GM20000 (cell line): Measurements from ENCODE around the gene ZNF322.

Experiments used
- DNase-seq: peaks from one replicate; pipeline ENCODE4 v3.0.0; 2012; ENCODE audit warnings: low spot score
- CTCF ChIP-seq: IDR thresholded peaks from 2 replicates; pipeline ENCODE4 v1.5.1; 2012; ENCODE audit warnings: mild to moderate bottlenecking, control low read depth; ENCODE audit errors: extremely low read depth, missing control alignments

Gene ZNF322

GRCh38 chr6:26623339-26623859, 36.1 kb downstream of the ZNF322 start:
- TF ChIP-seq CTCF = no peak
- no peak for DNase-seq

- TF ChIP-seq CTCF = no peak
- DNase-seq = no peak
Observed at GRCh38 chr6:26613689-26614683, 45.6 kb downstream of the ZNF322 start.

DNA sequence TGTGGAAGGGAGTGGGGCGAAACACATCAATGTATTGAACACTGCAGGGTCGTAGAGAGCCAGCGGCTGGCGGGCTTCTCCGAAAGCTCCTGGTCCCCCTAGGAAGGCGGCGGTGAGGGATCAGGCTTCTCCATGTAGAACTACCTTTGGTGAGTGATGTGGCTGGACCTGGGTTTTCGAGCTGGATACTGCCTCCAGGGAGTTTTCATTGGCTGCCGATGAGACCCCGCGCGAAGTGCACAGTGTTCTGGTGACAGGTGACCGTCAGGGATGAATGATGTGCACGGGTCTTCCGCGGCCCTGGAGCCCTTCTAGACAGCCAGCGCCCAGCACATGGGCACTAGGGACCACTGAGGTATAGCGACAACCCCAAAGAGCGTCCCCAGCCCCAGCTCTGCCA, 46.3 kb downstream of the ZNF322 start:
- no peak for TF ChIP-seq CTCF
- DNase-seq = no peak

DNA sequence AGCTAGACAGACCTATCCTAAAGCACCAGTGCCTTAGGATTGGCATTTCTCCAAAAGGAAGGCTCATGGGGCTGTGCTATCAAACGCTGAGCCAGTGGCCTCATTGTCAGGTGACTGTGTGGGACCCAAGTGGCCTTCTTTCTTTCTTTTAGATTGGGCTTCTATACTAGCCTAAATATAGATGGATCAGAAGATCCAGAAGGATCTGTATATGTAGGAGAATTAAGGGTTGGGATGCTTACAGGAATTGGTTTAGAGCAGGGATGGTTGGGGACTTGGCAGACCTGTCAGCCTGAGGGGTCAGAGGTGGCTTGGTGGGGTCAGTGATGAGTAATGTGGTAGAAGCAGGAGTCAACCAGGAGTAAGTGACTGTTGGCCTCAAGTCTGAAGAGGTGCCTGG, 47.9 kb downstream of the ZNF322 start:
- TF ChIP-seq CTCF = no peak
- DNase-seq = no peak

DNA sequence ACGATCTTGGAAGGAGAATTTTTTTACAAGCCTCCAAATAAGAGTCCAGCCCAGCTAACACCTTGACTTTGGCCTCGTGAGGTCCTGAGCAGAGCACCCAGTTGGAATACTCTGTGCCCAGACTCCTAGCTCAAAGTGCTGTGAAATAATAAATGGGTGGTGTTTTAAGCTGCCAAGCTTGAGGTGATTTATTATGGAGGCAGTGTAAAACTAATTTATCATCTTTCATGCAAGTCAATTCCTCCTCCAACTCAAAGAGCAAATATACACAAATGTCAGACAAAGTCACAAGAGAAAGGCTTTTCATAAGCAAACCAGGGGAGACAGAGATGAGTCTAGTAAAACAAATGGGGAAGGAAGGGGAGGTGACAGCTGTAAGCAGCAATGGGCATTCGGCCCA, 50.1 kb downstream of the ZNF322 start:
- TF ChIP-seq CTCF = no peak
- no peak for DNase-seq

- peak; percentile 72 for DNase-seq
- TF ChIP-seq CTCF = peak; percentile 45
Observed at GRCh38 chr6:26607434-26608230, 51.9 kb downstream of the ZNF322 start.

GRCh38 chr6:26604797-26605196, 54.7 kb downstream of the ZNF322 start:
- DNase-seq = no peak
- TF ChIP-seq CTCF = no peak
